Hypothalamus (tissue), 51 donors: ENCODE measurements around the gene RRAGC.
"Not testable (repeated sequence)": the region's sequence is repeated elsewhere in the genome, so short reads cannot be mapped to it uniquely, and the experiment has no call there.

Experiments used
- DNase-seq, 51 donors: peaks; one replicate each; lab custom pipeline; 2025; lab: John Stamatoyannopoulos, UW

Gene RRAGC

GRCh38 chr1:38818175-38818976 is 41.2 kb downstream of the RRAGC start:
- peak in 16 of 51 donors; percentile 5 to 65 (median 19) for DNase-seq

GRCh38 chr1:38817267-38818174 is 42.1 kb downstream of the RRAGC start:
- DNase-seq, result peak in 1 of 51 donors; percentile 40

- DNase-seq, result no peak
Measured at GRCh38 chr1:38815903-38816627, 43.5 kb downstream of the RRAGC start.

- DNase-seq, result no peak
Measured at GRCh38 chr1:38814984-38815464, 44.5 kb downstream of the RRAGC start.

- no peak for DNase-seq
Measured at GRCh38 chr1:38814444-38814983, 45.1 kb downstream of the RRAGC start.

GRCh38 chr1:38812981-38813380 is 46.6 kb downstream of the RRAGC start:
- no peak for DNase-seq

- DNase-seq, result not testable (repeated sequence)
Measured at GRCh38 chr1:38811466-38811865, 48.1 kb downstream of the RRAGC start.

GRCh38 chr1:38806090-38806489 is 53.5 kb downstream of the RRAGC start:
- DNase-seq, result no peak

GRCh38 chr1:38805036-38805435 is 54.5 kb downstream of the RRAGC start:
- no peak for DNase-seq

- DNase-seq, result peak in 3 of 51 donors; percentile 6 to 14 (median 8)
Measured at GRCh38 chr1:38804062-38804886, 55.3 kb downstream of the RRAGC start.

- no peak for DNase-seq
Measured at GRCh38 chr1:38803647-38804046, 55.9 kb downstream of the RRAGC start.

- no peak for DNase-seq
Measured at GRCh38 chr1:38800720-38801671, 58.6 kb downstream of the RRAGC start.

GRCh38 chr1:38793299-38793698 is 66.3 kb downstream of the RRAGC start:
- no peak for DNase-seq

GRCh38 chr1:38791892-38792291 is 67.7 kb downstream of the RRAGC start:
- DNase-seq, result no peak

- no peak for DNase-seq
Measured at GRCh38 chr1:38791164-38791515, 68.4 kb downstream of the RRAGC start.

- DNase-seq, result no peak
Measured at GRCh38 chr1:38790422-38791163, 69.0 kb downstream of the RRAGC start.

GRCh38 chr1:38789498-38790169 is 69.9 kb downstream of the RRAGC start:
- no peak for DNase-seq
